ENCODE results near the gene SUV39H2.
"Not testable (repeated sequence)": the region's sequence is repeated elsewhere in the genome, so short reads cannot be mapped to it uniquely, and the experiment has no call there.

SUV39H2 gene

DNA sequence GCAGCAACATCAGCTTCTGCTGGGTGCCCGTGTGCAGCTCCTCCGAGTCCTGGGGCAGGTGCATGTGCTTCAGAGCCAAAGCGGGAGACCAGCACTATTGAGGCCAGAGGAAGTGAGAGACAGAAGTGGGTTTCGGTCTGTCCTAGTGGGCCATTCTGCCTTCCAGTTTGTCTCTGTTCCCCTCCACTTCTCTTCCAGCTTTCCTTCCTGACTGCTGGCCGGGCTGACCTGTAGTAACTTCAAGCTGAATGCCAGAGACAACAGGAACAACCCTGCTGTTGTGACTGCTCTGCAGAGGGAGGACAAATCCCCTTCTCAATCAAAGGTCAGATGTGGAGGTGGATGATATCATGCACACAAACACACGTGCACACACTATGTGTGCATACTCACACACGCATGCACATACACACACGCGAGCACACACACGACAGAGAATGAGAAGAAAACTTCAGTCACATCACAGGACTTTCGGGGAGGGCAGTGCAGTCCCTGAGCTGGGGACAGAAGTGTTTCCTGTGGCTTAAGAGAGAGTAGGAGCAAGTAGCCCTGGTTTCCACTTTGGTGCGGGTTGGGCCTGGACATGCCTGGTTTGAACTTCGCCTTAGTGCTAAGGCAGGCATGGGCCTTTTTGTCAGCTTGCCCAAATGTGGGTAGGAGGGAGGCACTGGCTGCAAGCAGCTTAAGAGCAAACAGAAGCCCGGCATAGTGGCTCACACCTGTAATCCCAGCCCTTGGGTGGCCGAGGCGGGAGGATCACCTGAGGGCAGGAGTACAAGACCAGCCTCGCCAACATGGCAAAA, 63.7 kb downstream of the SUV39H2 start:
- not testable (repeated sequence) for FAIRE-seq

DNA sequence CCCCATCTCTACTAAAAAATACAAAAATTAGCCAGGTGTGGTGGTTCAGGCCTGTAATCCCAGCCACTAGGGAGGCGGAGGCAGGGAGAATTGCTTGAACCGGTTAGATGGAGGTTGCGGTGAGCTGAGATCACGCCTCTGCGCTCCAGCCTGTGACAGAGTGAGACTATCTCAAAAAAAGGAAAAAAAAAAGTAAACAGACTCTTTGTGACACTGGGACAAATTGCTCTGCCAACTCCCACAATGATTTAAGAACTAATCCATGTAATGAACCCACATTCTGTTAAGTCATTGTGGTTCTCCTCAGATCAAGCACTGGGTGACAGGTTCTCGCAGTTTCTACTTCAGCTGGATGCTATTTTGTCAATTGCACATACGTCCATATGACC, 64.3 kb downstream of the SUV39H2 start:
- not testable (repeated sequence) for FAIRE-seq

DNA sequence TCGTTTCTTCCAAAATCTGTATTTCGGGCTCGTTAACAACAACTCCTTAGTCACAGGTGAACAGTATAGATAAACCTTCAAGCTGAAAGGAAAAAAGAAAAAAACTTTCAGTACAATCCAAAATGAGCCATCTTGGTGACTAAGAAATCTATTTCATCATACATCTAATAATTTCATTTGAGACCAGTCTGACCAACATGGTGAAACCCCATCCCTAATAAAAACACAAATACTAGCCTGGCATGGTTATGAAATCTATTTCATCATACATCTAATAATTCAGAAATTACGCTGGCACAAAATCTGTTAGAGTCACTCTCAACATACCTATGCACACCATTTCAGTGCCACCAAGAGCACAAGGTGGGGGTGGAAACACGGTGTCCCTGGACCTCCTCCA, 66.4 kb downstream of the SUV39H2 start:
- FAIRE-seq = no peak

DNA sequence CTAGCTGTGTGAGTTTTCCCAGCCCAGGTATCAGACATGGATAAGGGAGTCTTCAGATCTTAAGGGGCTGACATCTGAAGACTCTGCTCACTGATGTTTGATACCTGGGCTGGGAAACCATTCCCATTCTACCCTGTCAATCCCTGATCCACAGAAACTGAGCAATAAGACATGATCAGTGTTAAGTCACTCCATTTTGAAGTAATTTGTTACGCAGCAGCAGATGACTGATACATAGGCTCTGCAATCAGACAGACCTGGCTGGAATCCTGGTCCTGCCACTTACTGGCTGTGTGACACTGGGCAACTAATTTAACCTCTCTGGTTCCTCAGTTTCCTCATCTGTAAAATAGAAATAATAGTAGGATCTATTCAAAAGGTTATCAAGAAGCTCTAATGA, 68.6 kb downstream of the SUV39H2 start:
- no peak for FAIRE-seq

- no peak for FAIRE-seq
Observed at GRCh38 chr10:14949291-14949690, 70.6 kb downstream of the SUV39H2 start.

DNA sequence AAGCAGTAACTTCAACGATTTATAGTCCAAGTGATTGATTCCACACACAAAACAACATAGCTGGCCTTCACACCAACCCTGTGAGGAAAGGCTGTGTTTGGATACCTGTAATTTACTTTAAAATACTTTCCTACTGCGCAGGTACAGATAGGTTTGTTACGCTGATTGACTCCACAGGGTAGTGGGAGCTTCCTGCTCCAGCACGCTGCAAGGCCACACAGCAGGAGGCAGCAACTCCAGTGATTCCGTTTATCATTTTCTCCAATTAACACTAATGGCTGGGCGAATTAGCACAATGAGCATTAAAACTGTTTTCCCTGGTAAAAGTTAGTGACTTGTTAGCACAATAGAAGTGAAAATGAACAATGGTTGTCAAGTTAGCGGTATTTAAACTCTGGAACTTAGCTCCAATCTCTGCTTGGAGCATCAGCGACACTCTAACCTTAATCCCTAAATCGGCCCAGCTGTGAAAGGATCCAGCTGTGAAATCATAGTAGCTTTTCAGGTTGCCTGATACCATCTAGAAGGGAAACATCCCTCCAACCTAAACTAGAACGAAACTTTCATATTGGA, 74.3 kb downstream of the SUV39H2 start:
- no peak for FAIRE-seq

DNA sequence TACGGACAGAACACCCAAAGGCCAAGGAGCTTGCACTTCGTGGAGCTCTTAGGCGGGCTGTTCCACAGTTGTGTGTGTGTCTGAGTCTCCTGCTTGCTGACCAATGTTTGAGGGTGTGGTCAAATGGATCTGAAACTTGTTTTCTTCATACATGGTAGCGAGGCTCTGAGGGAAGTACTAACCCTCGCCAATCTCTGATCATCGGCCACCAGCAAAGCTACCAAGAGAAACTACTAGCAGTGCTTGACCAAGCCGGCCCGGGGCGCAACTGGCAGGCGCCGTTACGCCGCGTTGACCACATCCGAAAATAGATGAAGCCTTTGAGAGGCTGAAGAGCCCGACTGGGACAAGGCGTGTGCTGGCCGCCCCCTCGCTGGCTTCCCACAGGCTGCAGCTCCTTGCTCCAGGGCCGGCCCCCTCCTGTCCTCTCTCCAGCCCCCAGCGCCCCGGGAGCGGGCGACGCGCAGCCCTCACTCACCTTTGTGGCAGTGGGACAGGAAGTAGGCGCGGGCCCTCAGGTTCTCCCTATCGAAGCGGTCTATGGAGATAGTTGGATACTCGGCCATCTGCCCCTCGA, 74.8 kb downstream of the SUV39H2 start:
- FAIRE-seq = no peak
